AG08396 (cell line): ENCODE results near the gene ALDH9A1.
A peak's percentile ranks its signal among the peaks of the same experiment; 100 is the strongest.
"Not testable (repeated sequence)": the region's sequence is repeated elsewhere in the genome, so short reads cannot be mapped to it uniquely, and the experiment has no call there.

Experiments used
- DNase-seq: peaks from one replicate; pipeline ENCODE4 v3.0.0; 2012; ENCODE audit warnings: low spot score, mixed read lengths

Gene ALDH9A1

GRCh38 chr1:165645654-165646366, 52.6 kb downstream of the ALDH9A1 start:
- no peak for DNase-seq

DNA sequence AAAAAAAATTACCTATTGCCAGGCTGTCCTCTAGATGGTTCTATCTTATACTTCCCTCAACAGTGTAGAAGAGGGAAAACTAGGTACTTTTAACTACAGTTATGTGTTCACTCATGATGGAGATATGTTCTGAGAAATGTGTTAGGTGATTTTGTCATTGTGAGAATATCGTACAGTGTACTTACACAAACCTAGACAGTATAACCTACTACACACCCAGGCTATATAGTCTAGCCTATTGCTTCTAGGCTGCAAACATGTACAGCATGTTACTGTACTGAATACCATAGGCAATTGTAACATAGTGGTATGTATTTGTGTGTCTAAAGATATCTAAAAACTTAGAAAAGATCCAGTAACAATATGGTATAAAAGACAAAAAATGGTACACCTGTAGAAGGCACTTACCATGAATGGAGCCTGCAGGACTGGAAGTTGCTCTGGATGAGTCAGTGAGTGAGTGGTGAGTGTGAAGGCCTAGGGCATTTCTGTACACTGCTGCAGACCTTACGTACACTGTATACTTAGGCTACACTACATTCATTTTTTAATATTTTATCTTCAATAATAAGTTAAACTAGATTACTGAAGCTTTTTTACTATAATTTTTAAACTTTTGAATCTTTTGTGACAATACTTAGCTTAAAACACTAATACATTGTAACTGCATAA, 54.2 kb downstream of the ALDH9A1 start:
- no peak for DNase-seq

GRCh38 chr1:165641231-165641987, 57.0 kb downstream of the ALDH9A1 start:
- DNase-seq = no peak

DNA sequence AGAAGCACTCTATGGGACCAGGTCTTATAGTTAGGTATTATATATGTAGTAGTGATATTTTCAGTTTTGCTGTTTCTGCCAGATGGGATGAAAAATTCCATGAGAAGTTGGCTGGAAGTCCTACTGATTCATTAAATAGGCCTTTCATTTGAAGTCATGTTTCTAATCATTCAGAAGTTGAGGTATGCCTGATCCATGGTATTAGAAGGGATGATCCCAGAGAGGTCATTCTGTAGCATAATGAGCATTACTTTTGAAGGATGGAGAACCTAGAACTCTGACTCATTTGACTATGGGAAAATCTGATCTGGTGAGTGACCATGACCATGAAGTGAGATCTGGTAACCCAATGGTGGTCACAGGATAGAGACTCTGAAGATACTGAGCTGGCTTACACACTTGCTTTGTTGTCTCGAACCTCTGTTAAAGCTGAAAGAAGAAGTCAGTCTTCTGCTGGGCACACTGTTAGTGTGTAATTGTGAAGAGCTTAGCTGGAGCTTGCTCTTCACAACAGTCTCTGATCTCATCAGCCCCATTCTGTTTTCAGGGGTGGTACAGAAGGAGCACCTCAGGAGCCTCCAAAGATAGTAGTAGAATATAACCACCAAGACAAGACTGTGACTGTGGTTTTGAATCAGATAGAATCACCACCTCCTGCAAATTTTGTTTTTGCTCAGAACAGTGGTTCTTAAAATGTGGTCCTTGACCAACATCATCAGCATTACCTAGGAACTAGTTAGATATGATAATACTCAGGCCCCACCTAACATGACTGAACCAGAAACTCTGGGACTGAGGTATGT, 58.3 kb downstream of the ALDH9A1 start:
- DNase-seq = no peak

DNA sequence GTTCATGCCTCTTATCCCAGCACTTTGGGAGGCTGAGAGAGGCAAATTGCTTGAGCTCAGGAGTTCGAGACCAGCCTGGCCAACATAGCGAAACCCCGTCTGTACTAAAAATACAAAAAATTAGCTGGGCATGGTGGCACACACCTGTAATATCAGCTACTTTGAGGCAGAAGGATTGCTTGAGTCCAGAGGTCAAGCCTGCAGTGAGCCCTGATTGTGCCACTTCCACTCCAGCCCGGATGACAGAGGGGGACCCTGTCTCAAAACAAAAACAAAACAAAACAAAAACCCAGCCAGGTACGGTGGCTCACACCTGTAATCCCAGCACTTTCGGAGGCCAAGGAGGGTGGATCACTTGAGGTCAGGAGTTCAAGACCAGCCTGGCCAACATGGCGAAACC, 60.2 kb downstream of the ALDH9A1 start:
- DNase-seq = not testable (repeated sequence)

DNA sequence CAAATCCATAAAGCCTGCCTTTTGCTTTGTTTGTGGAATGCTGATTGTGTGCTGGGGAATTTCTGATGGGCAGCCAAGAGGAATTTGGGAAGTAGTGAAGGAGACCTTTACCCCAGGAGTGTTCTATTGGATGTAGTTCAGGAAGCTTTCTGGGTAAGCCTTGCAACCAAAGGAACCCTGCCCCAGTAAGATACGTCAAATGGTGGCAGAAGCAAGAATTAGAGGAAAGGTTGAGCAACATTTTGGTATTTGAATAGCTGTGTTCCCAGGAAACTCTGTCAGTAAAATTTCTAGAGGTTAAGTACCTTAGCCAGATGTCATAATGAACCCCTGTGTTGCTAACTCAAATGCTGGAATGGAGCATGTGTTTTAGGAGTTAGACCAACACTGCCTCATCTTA, 60.9 kb downstream of the ALDH9A1 start:
- peak; percentile 32 for DNase-seq

DNA sequence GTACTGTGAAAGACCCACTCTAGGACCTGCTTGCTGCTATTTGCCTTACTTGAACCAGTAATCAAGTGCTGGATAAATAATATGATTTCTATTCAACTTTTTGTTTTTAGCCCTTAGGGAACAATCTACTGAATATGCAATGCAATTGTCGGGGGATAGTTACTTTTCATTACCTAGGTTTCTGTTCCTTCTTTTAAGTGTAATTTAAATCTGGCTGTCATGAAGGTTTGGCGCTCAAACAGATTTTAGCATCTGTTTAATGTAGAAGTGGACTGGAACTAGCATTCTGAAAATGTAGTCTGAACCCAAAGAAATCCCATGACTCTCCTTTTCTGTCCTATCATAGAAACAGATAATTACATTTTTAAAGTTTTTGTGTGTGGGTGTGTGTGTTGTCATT, 62.5 kb downstream of the ALDH9A1 start:
- no peak for DNase-seq

DNA sequence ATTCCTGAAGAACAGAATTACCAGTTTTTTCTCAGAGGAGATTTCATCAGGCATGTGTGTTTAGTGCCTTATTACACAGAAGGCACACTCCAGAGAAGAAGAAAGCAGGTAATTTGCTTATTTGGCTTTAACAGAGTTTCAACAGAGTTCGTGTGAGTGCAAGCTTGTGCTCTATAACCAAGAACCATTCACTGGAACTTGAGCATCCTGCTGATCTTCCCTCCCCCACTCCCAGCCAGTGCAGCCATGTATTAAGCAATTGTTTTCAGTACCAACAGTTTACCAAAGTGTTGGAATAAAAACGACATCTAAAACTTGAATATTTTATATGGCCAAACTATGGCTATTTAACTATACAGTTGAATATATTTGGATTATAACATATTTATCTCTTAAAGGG, 63.0 kb downstream of the ALDH9A1 start:
- no peak for DNase-seq

DNA sequence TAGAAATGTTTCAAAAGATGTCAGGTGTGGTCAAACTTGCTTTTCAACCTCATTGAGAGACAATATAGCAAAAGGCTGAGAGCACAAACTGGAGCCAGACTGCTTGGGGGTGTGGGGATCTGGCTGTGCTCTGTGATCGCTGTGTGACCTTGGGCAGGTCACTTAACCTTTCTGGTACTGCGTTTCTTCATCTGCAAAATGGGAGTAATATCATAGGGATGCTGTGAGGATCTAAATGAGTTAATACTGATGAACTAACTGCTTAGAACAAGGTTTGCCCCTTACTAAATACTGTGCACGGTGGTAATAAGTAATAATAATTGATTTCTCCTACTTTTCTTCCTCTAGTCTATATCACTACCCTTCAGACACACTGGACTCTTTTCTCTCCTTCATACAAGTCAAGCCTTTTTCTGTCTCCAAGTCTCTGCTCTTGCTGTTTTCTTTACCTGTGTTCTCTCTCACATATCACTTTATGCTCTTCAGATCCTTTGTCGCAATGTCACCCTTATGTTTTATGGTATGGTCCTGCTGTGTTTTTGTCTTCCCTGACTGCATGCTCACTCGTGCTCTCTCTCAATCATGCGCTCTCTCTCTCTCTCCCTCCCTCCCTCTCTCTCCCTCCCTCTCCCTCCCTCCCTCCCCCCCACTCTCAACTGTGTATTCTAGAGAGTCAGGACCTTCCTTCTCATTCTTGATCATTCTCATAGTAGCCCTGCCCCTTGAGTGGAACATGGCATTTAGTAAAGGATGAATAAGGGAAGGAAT, 64.0 kb downstream of the ALDH9A1 start:
- DNase-seq = no peak

GRCh38 chr1:165633614-165634013, 64.7 kb downstream of the ALDH9A1 start:
- DNase-seq = no peak

DNA sequence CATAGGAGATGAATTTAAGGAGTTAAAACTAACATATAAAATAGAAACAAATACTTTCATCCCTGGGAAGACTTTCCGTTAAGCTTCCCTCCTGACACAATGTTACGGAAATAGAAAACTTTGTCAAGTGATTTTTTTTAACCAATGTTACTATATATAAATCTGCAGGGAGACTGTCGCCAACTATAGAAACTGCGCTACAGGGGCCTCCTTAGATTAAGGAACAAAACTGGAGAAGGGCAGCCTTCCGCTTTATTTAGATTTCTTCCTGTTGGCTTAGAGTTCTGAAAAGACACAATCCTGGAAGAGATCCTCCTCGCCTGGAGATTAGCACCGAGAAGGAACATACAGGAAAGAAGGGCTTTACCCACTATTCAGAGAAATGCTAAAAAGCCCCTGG, 65.9 kb downstream of the ALDH9A1 start:
- no peak for DNase-seq

DNA sequence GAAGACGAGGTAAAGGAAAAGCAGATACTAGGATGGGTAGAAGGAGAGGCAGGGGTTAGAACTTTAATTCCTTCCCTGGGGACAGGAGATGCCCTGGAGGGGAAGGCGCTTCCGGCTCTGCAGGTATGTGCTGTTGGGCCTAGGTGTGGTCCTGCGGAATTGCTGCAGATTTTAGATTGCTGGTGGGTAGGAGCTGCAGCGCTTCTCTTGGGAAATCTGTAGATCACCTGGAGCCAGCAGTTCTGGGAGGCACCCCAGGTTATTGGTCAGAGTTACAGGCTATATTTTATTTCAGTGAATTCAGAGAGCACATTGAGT, 66.3 kb downstream of the ALDH9A1 start:
- no peak for DNase-seq

DNA sequence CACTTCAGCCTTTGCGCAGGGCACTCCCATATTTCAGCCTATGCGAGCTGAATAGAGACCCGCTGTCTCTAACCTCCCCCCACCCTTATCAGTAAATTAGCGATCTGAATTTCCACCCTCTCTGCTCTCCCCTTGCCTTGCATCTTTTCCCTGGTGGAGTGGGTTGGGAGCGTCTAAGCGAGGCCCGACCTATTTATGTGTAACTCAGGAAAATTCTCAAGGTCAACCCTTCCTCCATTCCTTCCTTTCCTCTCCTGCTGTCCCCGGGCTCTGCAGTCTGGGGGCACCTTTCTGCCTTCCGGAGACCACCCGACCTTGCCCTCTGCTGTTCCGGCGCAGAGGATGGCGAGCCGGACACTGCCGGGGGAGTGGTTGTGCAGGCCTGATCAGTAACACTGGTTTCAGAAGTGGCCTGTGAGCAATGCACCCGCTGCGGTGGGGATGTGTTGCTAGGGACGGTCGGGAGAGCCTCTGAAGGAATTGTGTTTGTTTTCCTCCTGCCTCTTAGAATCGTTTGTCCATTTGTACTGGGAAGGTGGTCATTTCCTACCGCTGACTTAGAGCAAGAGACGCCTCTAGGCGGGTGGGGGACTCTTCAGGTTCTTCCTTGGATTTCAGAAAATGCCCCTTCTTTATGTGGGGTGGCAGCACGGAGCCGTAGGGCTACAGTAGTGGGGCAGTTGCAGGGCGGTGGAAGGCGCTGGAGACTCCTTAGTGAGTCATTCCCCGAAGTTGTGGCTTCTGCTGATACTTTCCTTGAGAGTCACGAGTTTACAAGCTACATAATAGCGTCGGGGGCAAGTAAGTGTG, 66.8 kb downstream of the ALDH9A1 start:
- DNase-seq = peak; percentile 75

GRCh38 chr1:165630629-165631341, 67.6 kb downstream of the ALDH9A1 start, which contains the start of gene MGST3:
TSS of gene MGST3 (plus strand) at chr1:165631234. CDS start at chr1:165649848, 18,614 bp downstream.
- peak; percentile 93 for DNase-seq

GRCh38 chr1:165629848-165630628, 68.3 kb downstream of the ALDH9A1 start:
- no peak for DNase-seq

DNA sequence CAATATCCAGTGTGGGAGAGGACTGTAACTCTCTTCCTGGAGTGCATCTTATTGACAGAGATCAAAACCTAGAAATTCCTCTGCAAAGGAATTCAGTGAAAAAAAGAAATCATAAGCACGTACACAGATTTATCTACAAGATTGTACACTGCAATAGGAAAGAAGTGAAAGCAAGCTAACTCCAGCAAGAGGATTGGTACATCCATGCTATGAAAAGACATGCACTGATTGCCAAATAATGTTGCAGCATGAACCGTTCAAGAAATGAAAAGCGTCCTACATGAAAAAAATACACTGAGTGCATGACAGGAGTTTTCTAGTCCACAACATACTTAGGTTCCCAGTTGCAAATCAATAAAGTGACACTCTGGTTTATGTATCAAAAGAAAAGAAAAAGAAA, 69.2 kb downstream of the ALDH9A1 start:
- DNase-seq = no peak

DNA sequence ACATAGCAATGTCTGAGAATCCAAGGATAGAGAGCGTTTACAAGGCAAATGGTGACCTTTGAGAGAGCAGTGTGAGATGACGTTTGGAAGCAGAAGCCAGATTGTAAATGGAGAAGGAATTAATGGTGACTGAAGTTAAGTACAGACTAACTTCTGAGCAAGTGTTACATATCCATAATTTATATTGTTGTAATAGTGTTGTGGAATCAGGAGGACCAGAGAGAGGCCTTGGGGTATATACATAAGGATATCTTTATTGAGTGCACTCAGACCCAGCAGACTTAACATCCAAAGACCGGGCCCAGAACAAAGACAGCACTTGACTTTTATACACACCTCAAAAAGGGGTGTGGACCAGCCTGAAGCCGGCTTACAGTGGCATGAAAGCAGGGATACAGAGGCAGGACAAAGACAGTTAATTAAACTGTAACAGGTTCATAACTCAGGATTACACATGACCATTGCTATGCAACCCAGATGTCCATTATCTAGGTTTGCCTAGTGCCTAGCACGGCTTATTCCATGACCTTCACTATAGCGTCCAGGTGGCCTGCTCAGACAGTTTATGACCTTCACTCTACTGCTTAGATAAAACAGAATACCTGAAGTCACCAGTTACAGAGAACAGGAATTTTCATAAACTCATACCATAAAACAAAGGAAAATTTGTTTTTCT, 70.1 kb downstream of the ALDH9A1 start:
- no peak for DNase-seq

- no peak for DNase-seq
Observed at GRCh38 chr1:165624441-165624840, 73.9 kb downstream of the ALDH9A1 start.

DNA sequence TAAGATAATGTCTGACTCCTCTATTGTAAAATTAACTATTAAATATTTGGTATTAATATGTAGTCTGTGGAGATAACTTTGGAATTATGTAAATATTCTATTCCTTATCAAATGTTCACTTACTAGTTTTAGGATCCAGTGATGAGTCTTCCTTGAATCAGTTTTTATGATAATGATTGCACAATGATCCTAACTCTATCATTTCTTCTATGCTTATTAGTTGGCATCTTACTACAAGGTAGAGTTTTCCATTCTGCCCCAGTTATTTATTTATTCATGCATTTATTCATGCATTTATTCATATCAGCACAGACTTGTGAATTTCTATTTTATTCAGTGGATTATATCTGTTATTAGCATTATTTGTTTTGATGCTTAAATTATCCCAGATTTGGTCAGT, 74.7 kb downstream of the ALDH9A1 start:
- DNase-seq = no peak
